Stimulated activated CD4-positive, alpha-beta T cell treated with anti-CD3 and anti-CD28 coated beads, TNF-alpha, amount 100 ng/mL, for 24 hours (primary cell): ENCODE data around the gene JARID2.
"Not testable (repeated sequence)": the region's sequence is repeated elsewhere in the genome, so short reads cannot be mapped to it uniquely, and the experiment has no call there.

Experiments
- DNase-seq, 3 experiments: peaks; one replicate each; pipeline ENCODE4 v3.0.0-alpha.2; 2020; ENCODE audit warnings: low read depth in 3 of 3

Gene JARID2

DNA sequence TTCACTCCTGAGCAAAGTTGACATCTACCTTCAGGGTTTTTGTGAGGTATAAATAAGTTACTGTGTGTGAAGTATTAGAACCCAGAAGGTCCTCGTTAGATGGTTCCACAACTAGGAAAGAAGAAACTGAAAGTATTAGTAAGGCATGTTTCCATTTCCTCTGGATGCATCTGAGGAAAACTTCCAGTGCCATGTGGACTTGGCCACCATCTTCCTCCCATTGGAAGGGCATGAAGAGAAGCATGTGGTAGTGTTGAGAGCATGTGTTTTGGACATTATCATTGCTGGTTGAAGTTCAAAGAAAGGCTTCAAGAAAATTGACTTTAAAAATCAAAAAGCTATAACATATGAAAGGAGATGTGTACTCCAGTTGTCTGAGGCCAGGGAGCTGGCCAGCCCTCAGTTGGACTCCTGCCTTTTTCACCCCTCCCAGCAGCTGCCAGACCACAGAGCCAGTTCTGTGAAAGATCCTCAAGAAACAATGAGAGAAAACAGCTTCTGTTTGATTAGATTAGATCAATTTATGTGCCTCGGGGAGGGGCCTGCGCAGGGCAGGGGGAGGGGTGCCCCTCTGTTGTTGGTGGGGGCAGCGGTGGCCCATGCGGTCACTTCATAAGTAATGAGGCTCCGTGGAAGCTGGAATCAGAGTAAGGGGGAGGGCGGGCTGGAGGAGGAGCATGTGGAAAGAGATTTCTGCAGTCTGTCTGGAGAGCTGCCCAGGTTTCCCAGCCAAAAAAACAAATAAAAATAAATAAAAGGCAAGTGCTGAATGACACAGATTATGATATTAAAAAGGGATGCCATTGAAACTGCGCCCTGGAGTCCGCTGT is 154.0 kb downstream of the JARID2 start:
- no peak for DNase-seq

DNA sequence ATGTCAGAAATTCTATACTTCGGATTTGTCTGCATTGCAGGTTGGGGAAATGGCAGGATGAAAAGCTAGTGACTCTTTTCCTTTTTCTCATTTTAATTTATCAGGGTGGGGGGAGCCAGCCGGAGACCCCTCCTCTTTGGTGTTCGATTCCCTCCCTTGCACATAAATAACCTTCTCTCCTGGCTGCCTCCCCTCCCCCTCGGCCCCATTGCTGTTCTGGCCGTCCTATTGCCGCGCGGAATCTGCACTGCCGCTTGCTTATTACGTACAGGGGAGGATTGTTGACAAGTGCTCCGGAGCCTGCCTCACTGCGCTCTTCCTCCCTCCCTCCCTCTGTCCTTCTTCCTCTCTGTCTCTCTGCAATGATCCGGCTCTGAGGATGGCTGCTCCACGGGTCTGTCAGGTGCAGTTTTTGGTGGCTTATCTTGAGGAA is 154.7 kb downstream of the JARID2 start:
- DNase-seq: peak in 1 of 3 experiments; percentile 21

DNA sequence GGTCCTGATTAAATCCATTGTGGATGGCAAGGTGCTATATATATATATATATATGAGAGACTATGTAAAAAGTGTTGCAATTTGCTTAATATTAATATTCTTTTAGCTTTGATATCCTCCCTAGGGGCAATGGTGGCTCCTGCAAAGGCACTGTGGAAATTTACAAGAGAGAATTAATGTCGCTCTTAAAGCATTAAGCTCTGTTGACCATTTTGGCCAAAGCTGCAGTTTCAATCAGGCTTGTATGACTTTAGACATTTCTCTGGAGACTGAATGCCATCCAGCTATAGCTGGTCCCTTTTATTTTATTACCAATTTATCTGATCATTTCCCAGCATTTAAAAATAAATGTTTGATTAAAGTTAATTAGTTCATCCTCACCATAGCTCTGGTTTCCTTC is 155.3 kb downstream of the JARID2 start:
- DNase-seq: no peak

DNA sequence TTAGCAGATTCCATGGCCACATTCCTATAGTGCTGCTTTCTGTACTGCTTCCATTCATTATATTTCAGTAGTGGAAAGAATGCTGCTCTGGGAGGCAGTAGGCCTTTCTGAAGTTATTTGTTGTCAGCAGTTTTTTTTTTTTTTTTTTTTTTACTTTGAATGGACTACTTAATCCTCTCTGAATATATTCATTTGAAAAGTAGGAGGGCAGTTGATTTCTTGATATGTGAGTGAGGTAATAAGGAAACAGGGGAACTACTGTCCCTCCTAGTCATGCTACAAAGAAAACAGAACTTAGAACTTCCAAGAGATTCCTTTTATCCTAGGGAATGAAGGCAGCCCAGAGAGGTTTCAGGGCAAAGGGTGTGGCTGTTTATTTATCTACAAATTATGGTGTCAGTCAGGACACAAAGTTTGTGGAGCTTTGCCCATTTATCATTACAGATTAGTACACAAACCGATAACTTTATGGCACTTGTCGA is 155.9 kb downstream of the JARID2 start:
- no peak for DNase-seq

DNA sequence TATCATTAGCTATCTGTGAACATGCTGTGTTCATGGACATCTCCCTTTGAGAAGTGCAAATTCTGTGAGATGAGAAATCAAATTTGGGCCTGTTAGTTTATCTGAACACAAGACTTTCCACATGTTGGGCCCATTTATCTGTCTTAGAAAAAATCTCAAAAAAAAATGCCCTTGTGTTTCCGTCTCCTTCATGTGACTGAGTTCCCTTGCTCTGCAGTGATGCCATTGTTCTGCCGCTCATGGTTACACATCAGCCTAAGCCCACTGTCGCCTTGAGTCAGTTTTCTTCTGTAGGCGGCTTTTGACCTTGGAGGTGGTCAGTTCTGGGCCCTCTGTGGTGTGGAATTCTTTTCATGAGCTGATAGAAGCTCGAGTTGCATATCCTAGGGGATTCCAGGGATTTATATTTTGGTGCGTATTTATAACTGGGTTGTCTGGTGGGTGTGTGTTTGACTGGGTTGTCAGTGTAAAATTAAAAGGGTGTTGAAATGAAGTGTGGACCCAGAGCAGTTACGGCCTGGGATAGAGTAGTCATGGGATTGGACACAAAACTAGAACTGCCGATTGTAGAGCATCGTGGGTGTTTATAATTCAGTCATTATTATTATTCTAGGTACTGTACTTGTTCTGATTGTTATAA is 156.7 kb downstream of the JARID2 start:
- no peak for DNase-seq

DNA sequence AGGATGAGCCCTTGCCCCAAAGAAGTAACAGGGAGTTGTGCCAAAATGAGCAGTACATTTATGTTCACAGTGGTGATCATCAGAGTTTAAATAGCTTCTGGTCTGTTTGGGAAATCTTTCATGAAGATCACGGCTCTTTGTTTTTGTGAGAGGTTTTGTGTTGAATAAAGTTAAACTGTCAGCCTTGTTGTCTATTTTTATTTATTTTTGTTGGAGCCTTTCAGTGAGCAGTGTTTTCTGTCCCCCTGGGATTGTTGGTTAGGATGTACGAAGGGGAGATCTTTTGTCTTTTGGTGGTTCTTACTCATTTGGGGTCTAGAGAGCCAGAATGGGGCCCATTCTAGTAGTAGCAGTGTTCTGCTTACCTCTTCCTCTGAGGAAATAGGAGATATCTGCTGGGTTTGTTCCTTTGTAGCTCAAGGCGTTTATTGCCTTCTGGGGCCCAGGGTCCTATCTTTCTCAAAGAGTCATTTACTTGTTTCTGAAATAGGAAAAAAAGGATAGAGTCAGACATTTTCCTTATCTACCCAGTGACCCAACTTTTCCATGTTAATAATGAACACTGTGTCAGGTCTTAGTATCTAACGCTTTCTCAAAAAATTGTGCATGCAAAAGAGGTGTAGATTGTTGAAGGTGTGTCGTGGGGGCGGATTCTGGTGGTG is 157.4 kb downstream of the JARID2 start:
- no peak for DNase-seq

DNA sequence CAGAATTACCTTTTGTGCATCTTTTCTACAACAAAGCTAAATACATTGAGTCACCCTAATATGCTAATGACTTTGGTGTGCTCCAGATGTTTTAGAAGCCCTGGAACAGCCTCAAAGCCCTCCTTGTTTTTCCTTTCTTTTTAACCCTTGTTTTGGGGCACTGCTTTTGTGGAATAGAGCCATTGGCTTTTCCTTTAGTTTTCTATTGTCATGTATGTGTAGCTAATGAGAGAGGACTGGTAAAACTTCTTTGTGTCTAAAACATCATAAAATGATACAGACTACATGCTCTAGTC is 158.8 kb downstream of the JARID2 start:
- DNase-seq: no peak

DNA sequence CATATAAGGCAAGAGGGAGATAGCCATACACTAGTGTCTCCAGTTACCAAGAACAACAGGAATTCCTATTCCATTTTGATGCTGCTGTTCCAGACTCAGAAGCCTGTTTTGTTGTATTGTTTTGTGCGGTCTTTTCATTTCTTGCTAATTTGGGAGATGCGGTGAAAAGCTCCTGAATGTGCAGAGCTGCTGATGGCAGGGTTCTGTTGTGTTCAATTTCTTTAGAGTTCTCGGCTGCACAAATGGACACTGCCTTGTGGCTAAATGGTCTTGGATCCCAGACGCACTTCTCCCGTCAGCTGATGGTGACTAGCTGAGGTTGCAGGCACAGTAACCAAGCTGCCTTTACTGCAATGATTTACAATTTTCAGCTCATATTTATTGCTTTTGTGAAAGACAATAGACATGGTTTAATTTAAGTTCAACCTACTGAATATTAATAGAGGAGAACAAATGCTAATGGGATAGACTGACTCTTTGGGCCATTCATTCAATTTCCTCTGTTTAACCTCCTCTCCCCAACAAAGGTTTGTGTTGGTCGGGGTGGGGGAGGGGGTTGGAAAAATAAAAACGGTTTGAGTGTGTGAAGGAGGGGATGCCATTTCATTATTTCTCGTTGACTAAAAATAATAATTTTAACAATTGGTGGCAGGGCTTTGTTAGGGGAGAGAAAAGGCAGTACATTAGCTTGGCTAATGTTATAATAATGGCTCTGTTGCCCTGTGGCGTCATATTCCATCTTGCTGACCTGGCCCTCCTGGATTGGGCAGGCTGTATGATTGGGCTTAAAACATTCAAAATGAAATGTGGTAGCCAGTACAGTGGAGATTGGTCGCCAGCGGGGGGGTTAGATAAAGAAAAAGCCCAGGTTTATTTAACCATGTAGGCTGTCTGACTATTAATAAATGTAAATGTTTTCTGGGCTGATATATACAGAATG is 159.5 kb downstream of the JARID2 start:
- no peak for DNase-seq

DNA sequence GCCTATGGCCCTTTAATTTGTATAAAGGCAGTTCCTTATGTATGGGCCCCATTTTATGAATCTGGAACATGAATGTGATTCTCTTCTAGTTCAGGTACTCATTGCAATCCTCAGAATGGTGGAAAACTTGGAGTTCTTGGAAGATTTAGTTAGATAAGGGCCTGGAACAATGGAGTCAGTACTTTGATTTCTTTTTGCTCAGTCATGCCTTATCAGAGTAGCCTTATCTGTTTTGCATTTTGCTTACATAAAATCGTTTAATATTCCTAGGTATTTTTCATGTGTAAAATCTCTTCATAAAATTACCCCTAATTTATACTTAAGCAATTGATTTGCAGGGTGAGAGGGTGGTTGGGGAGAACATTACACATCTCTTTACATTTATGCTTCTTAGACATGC is 160.6 kb downstream of the JARID2 start:
- DNase-seq: no peak

DNA sequence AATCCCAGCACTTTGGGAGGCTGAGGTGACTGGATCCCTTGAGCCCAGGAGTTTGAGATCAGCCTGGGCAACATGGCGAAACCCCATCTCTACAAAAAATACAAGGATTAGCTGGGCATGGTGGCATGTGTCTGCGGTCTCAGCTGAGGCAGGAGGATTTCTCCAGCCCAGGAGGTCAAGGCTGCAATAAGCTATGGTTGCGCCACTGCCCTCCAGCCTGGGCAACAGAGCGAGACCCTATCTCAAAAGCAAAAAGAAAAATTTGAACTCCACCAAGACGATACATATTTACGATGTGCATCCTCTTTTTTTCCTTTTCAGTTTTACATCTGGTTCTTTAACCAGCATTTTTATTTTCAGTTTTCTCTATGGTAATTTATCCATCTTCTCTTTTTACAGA is 162.1 kb downstream of the JARID2 start:
- DNase-seq: no peak

DNA sequence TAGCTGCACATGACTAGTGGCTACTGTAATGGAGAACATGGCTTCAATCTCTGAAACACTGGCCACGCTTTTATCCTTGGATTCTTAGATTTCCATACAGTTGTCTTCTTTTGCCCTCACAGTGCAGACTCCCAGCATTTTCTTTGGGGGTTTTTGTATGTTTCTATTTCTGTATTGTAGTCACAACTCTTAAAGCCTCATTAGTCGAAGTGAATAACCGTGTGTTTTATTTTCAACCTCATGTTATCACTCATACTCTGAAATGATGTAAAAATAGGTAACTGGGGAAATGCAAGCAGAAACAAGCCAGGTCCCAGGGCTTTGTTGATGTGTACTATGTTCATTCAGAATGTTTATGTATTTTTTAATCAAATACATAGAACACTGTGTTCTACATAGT is 162.9 kb downstream of the JARID2 start:
- no peak for DNase-seq

DNA sequence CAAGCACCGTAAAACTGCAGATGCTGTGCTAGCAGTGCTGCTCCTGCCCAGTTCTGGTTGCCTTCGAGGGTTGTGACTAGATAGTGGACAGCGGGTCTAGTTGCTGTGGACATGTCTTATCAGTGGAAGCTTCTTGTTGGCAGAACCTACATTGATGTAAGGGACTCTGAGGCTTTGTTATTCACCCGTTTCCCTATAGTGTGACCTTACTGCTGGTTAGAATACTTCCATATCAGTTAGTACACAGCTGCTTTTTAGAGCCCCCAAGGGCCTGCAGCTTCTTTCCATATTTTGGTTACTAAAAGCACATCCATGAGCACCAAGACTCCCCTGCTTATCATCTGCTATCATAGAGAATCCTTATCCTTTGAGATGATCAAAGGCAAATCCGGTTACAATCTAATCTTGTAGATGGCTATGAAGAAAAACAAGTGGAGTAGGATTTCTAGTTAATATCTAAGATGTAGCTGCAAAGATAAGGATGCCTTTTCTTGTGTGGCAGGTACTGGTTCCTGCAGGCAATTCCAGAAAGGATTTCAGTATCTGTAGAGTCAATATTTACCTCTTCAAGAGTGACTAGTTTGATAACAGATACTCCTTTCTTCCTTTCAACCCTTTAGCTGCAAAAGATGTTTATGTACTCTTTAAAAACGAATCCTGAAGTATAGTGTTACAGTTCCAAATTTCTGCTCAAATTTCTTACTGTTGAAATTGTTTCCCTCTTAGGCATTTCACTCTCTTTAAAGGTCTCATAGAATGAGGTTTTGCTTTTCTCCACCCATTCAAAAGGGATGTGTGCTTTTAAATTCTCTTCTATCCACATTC is 163.6 kb downstream of the JARID2 start:
- DNase-seq: no peak

DNA sequence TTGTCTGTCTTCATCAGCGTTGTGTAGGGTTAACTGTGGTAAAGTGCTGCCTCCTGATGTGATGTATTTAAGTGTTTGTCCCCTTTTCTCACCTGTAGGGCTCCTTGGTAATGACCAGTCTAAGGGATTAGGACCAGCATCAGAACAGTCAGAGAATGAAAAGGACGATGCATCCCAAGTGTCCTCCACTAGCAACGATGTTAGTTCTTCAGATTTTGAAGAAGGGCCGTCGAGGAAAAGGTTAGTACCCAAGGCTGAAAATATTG is 164.2 kb downstream of the JARID2 start:
- DNase-seq: no peak

DNA sequence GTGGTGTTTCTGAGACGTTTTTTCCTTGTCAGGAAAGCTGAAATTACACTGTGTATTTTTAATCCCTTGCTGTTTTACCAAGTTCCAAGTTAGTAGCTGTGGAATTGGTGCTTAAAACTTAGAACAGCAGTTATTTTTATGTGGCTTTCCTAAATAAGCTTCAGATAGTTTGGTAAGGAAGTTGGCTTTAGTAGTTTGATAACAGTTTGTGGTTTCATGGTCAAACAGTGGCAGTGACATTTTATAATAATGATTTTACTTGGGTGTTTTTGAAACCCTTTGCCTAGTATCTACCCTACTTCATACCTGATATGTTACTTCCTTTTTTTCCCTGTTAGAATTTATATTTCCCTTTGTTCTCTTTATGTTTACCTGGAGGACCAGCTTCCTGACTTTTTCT is 164.9 kb downstream of the JARID2 start:
- no peak for DNase-seq

DNA sequence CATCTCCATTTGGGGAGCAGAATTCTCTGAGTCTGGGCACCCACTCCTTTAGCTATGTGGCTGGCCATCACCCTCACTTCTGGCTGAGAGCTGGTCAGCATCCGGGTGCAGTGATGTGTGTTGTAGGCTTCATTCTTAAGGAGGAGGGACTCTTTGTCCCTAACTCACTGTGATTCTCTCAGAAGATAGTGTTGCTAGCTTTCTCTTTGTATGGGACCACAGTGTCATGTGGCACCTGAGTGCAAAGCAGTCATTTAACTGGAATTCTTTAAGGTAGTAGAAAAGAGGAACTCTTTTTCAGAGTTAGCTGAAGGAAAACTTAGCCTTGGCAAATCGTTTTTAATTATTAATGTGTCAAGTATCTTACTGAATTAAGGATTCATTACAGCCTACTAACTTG is 165.9 kb downstream of the JARID2 start:
- no peak for DNase-seq

DNA sequence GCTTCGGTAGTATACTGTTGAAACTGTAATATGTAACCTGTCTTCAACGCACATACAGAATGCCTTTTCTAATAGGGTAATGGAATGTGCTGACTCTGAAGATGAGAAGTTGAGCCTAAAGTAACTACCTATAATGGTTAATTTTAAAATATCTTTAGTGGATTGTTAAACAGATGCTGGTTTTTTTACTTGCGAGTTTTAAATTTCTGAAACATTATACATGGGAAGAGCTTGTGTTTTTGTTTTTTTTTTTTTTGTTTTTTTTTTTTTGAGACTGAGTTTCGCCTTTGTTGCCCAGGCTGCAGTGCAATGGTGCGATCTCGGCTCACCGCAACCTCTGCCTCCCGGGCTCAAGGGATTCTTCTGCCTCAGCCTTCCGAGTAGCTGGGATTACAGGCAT is 166.9 kb downstream of the JARID2 start:
- DNase-seq: no peak

DNA sequence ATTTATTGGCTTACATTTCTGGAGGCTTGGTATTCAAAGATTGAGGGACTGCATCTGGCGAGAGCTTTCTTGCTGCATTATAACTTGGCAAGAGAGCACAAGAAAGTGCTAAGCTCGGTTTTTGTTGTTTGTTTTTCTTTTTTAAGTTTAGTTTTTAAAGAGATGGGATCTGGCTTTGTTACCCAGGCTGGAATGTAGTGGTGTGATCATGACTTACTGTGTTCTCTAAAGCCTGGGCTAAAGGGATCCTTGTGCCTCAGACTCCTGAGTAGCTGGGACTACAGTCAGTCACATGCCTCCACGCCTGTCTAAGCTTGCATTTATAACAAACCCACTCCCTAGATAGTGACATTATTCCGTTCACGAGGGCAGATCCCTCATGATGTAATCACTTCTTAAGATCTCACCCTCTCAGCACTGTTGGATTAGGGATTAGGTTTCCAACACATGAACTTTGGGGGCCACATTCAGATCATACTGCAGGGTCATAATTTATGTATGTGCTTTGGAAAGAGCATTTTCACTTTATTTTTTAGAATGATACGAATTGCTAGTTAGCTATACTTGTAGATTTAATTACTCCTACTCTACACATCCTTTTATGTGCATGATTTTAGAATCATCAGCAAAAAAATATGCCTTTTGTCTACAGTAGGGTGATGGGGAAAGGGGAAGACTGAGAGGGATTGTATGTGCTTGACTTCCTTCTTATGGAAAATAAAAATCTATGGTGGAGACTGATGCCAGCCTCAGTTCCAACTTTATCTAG is 167.8 kb downstream of the JARID2 start:
- no peak for DNase-seq

DNA sequence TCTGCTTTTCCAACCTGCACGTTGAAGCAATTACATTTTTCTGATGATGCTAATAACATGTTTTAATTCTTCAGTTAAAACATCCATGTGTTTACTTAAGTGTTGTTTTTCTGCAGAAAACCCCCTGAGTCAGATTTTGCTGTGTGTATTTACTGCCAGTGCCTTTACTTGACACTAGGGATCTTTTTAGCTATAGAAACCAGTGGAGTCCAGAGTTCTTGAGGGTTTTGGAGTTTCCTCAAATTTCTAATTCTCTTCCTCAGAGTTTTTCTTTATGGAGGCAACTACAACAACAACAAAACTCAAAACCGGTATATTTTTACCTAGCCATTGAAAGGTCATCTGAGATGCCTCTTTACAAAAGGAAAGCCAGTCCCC is 168.4 kb downstream of the JARID2 start:
- DNase-seq: no peak

DNA sequence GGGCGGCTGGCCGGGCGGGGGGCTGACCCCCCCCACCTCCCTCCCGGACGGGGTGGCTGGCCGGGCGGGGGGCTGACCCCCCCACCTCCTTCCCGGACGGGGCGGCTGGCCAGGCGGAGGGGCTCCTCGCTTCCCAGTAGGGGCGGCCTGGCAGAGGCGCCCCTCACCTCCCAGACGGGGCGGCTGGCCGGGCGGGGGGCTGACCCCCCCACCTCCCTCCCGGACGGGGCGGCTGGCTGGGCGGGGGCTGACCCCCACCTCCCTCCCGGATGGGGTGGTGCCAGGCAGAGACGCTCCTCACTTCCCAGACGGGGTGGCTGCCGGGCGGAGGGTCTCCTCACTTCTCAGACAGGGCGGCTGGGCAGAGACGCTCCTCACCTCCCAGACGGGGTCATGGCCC is 169.8 kb downstream of the JARID2 start:
- DNase-seq: not testable (repeated sequence)

DNA sequence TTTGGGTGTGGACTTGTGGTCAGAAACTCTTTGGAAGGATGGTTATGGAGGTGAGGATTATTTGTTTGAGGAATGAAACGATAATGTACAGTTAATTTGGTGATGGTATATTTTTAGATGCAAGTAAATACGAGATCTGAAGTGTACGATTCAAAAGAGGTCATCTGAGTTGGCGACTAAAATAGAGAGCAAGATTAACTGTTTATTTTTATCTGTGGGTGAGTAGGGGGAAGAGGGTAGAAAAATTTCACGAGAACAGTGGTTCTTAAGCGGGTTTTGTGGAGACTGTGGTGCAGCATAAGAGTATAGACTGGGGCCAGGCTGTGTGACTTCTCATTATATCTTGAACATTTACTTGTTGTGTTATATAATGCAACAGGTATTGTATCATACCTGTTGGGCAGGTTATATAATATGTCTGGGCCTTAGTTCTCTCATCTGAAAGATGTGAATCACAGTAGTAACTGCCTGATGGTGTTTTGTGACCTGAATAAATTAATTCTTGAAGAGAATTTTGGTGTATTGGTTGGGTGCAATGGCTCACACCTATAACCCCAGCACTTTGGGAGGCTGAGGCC is 171.2 kb downstream of the JARID2 start:
- no peak for DNase-seq
